22Rv1 (cell line): ENCODE data around the gene PTPRE.

ENCODE experiments used
- H3K27ac ChIP-seq: fragments of 450-650 bp; 2 replicates; pipeline ENCODE4 v1.5.1; 2017
- CTCF ChIP-seq: fragments of 450-650 bp; IDR thresholded peaks from 2 replicates; pipeline ENCODE4 v1.5.1; 2017; ENCODE audit warnings: mild to moderate bottlenecking
- ZFX ChIP-seq: fragments of 450-650 bp; IDR thresholded peaks from 2 replicates; pipeline ENCODE4 v1.6.1; 2017; ENCODE audit warnings: antibody characterized with exemption, borderline replicate concordance

Gene PTPRE

GRCh38 chr10:127928021-127928806 lies 21.3 kb downstream of the PTPRE start:
- H3K27ac ChIP-seq = no peak overlapping the region

GRCh38 chr10:127932521-127933270 lies 25.8 kb downstream of the PTPRE start:
- no peak overlapping the region for H3K27ac ChIP-seq
- TF ChIP-seq CTCF (no peak), ZFX (no peak)

More at GRCh38 chr10:127928021-127928806, 21.3 kb downstream of the PTPRE start:
- TF ChIP-seq CTCF (no peak), ZFX (no peak)

GRCh38 chr10:127933271-127933670 lies 26.4 kb downstream of the PTPRE start:
- TF ChIP-seq CTCF (no peak), ZFX (no peak)

GRCh38 chr10:127934383-127934782 lies 27.5 kb downstream of the PTPRE start:
- H3K27ac ChIP-seq = no peak overlapping the region
- TF ChIP-seq CTCF = no peak
- no peak for TF ChIP-seq ZFX

More at GRCh38 chr10:127933271-127933670, 26.4 kb downstream of the PTPRE start:
- no peak overlapping the region for H3K27ac ChIP-seq

- no peak overlapping the region for H3K27ac ChIP-seq
- no peak for TF ChIP-seq CTCF
Observed at GRCh38 chr10:127935071-127935561, 28.2 kb downstream of the PTPRE start.

- TF ChIP-seq ZFX (no peak), CTCF (no peak)
- no peak overlapping the region for H3K27ac ChIP-seq
Observed at GRCh38 chr10:127937069-127937468, 30.2 kb downstream of the PTPRE start.
